IPS-18c (cell line): ENCODE data around the gene HDX.
"Not testable (repeated sequence)": the region's sequence is repeated elsewhere in the genome, so short reads cannot be mapped to it uniquely, and the experiment has no call there.

Experiments used
- H3K4me3 ChIP-seq: 2 replicates; pipeline ENCODE4 v1.7.0; 2013; ENCODE audit warnings: low read depth, mild to moderate bottlenecking, low read length, moderate library complexity; ENCODE audit not compliant: insufficient read depth
- H3K9me3 ChIP-seq: one replicate; pipeline ENCODE4 v1.6.1; 2013; ENCODE audit warnings: mild to moderate bottlenecking, low read length, moderate library complexity; ENCODE audit not compliant: control insufficient read depth, insufficient read depth

Gene HDX

GRCh38 chrX:84501798-84502628 lies at the start of gene HDX:
HDX (minus strand) TSS chrX:84502453; CDS start chrX:84475397, 27,056 bp downstream.
- peak within 1 kb of the TSS; percentile 60 for H3K4me3 ChIP-seq
- no peaks in the 10 kb centered on the region for H3K9me3 ChIP-seq

DNA sequence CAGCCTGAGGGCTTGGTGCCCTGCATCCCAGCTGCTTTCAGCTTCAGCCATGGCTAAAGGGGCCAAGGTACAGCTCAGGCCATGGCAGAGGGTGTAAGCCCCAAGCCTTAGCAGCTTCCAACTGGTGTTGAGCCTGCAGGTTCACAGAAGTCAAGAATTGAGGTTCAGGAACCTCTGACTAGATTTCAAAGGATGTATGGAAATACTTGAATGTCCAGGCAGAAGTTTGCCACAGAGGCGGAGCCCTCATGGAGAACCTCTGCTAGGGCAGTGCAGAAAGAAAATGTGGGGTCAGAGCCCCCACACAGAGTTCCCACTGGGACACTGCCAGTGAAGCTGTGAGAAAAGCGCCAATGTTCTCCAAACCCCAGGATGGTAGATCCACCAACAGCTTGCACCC lies 39.1 kb upstream of the HDX start:
- H3K9me3 ChIP-seq, H3K4me3 ChIP-seq: not testable (repeated sequence)

GRCh38 chrX:84537627-84538026 lies 35.4 kb upstream of the HDX start:
- H3K9me3 ChIP-seq, H3K4me3 ChIP-seq: not testable (repeated sequence)

DNA sequence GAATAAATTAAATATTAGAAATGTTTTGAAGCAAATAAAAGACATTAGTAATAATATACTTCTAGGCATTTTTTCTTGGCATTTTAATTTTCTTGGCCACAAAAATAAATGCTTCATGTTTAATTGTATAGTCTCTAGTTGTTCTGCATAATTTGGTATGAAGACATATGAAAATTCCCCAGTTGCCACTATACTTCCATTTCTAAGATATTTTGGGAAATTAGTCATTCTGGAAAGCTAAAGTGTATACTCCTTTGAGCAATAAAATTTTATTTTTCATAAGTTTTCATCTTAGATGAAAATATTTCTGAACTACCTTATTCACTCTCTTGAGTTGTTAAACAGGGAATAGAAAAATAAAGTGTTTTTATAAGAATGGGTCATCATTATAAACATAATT lies 13.8 kb downstream of the HDX start:
- H3K4me3 ChIP-seq, result no peak overlapping the region
- H3K9me3 ChIP-seq, result peaks cover 4% of the 10 kb centered on the region

DNA sequence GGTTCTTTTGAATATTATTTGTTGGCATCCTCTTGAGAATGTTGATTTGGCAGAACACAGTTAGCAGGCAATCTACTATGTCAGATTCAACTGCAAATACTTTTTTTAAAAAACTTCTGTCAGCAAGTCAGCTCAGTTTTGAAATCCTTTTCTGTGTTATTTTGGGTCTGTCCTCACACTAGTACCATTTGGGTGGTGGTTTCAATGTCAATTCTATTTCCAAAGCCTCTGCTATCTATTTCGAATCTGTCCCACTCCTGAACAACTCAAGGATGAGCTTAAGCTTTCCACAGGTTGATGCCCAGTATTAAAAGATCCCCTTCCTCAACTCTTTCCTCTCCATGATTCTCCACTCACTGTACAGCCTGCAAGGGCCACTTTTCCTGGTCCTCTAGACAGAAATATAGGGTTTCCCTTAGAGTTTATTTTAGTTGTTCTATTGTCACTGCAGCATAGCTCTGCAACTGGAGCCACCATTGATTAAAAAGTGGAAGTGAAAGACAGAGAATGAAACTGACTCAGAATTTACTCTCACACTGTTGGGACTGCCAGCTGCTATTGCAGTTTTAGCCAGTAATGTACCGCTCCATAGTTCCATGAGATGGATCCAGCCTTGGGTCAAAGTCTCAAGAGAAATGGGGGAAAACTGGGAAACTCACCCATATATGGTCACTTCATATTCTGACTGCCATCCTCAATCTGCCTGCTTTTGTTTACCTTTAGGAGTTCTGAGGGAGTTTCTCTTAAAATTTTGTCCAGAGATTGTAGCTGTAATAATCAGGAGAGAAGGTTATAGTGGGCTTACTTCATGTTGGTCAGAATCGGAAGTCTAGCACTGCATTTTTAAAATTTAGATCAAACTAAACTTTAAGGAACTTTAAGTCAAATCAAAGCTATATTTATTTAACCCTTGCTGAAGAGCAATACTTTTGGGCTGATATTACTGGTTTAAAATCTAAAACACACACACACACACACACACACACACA lies 14.6 kb downstream of the HDX start:
- Histone ChIP-seq H3K4me3 (no peak overlapping the region; the same call in 1 of the 2 replicates), H3K9me3 (peaks cover 4% of the 10 kb centered on the region)

GRCh38 chrX:84479086-84479485 lies 23.2 kb downstream of the HDX start:
- no peak overlapping the region for H3K4me3 ChIP-seq

GRCh38 chrX:84477114-84477513 lies 25.1 kb downstream of the HDX start:
- peaks cover 2% of the 10 kb centered on the region for H3K9me3 ChIP-seq

More at GRCh38 chrX:84479086-84479485, 23.2 kb downstream of the HDX start:
- peaks cover 3% of the 10 kb centered on the region for H3K9me3 ChIP-seq

GRCh38 chrX:84475596-84475995 lies 26.7 kb downstream of the HDX start:
- Histone ChIP-seq H3K4me3 (no peak overlapping the region), H3K9me3 (peaks cover 2% of the 10 kb centered on the region)

More at GRCh38 chrX:84477114-84477513, 25.1 kb downstream of the HDX start:
- H3K4me3 ChIP-seq, result no peak overlapping the region

- H3K4me3 ChIP-seq, result no peak overlapping the region
- peaks cover 2% of the 10 kb centered on the region for H3K9me3 ChIP-seq
Measured at GRCh38 chrX:84475101-84475500, 27.2 kb downstream of the HDX start.

DNA sequence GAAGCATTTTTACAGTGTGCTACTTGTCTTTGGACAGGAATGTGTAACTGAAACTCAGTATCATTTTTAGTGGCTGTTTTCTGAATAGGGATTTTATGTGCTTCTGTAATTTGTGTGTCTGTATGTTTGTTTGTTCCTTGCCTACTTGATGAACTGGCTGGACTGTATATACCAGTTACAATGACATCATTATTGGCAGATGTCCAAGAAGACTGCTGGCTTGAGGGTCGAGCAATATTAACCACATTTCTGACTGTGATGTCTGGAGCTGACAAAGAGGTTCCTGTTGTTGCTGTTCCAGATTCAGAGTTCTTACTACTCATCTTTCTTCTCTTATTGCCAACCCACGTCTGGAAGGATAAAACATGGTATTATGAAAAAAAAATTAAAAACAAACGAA lies 33.0 kb downstream of the HDX start:
- no peaks in the 10 kb centered on the region for H3K9me3 ChIP-seq
- H3K4me3 ChIP-seq, result no peak overlapping the region

GRCh38 chrX:84467898-84468297 lies 34.4 kb downstream of the HDX start:
- no peaks in the 10 kb centered on the region for H3K9me3 ChIP-seq
- no peak overlapping the region for H3K4me3 ChIP-seq

- Histone ChIP-seq H3K9me3 (peaks cover 2% of the 10 kb centered on the region), H3K4me3 (no peak overlapping the region)
Measured at GRCh38 chrX:84453351-84454246, 48.7 kb downstream of the HDX start.

GRCh38 chrX:84441143-84441542 lies 61.1 kb downstream of the HDX start:
- Histone ChIP-seq H3K9me3 (no peaks in the 10 kb centered on the region), H3K4me3 (no peak overlapping the region)

- no peak overlapping the region for H3K4me3 ChIP-seq
- H3K9me3 ChIP-seq, result peaks cover 2% of the 10 kb centered on the region
Measured at GRCh38 chrX:84415140-84415539, 87.1 kb downstream of the HDX start.

- H3K4me3 ChIP-seq, result no peak overlapping the region
- H3K9me3 ChIP-seq, result peaks cover under 1% of the 10 kb centered on the region
Measured at GRCh38 chrX:84363663-84364062, 138.6 kb downstream of the HDX start.

DNA sequence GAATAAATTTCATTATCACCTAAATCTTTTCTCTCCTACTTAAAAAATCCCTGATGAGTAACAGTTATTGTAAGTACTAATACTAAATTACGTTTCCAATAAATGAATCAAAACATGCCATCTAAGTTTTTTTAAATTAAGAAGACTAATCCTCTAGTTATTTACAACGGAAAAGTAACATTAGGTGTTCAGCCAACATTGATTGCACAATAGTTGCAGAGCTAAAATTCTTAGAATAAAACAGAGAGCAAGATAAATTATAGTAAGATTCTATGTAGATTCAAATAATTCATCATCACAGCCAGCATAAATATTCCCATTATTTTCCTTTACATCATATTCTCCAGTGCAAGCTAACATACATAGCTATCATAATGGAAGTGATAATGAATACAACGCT lies 139.2 kb downstream of the HDX start:
- H3K9me3 ChIP-seq, result no peaks in the 10 kb centered on the region
- no peak overlapping the region for H3K4me3 ChIP-seq
